ENCODE results near the gene KRT16. TPM values are rescaled to one million over a fixed set of nuclear protein-coding genes. Genes with fewer than 3 reads are reported as not detected.

The KRT16 gene
- polyA plus RNA-seq, 1 donor (not counting 4 experiments of a cell fraction or from before 2014, with no cell fraction given), result 1,851 TPM

- no peak within 1 kb of the TSS for H3K4me3 ChIP-seq (ENCODE audit: control insufficient read depth in 2 of 3, extremely low read depth in 1 of 3, insufficient read depth in 2 of 3, low read depth in 1 of 3, low read length in 3 of 3)
- H3K9ac ChIP-seq (ENCODE audit: control insufficient read depth, extremely low read depth, insufficient read depth, low read length), result no peak within 1 kb of the TSS
- no peaks in the 10 kb centered on the region for H3K27me3 ChIP-seq (ENCODE audit: control insufficient read depth, extremely low read depth, insufficient read depth, low read length)
- no peak within 1 kb of the TSS for H2AFZ ChIP-seq (ENCODE audit: control insufficient read depth, low read length)
- H3K4me1 ChIP-seq (ENCODE audit: control insufficient read depth, extremely low read depth, insufficient read depth, low read length), result peaks cover 10% of the 10 kb centered on the region
- no peaks in the 10 kb centered on the region for H3K9me3 ChIP-seq (ENCODE audit: control insufficient read depth, low read depth, low read length)
- no peak for TF ChIP-seq CTCF (optimal IDR thresholded peaks at IDR 0.05 in 1 of 3, IDR thresholded peaks at IDR 0.05 in 1 of 3, conservative IDR thresholded peaks at IDR 0.05 in 1 of 3; ENCODE audit: extremely low read depth in 1 of 3, insufficient read depth in 2 of 3, low read length in 3 of 3)
- H3K27ac ChIP-seq (ENCODE audit: control insufficient read depth, insufficient read depth, low read length), result no peak within 1 kb of the TSS
- peak within 1 kb of the TSS; percentile 6 for H3K4me2 ChIP-seq (ENCODE audit: control insufficient read depth, extremely low read depth, insufficient read depth, low read depth, low read length)
- dilution Hi-C loops (cut with MboI; ENCODE audit: extremely low pct_ligation_motif_present, low sequenced_read_pairs), result no loop called here
- no peak for FAIRE-seq
- no peaks in the 10 kb centered on the region for H3K9me1 ChIP-seq (ENCODE audit: control insufficient read depth, extremely low read depth, insufficient read depth, low read length)
- no peaks in the 10 kb centered on the region for H3K79me2 ChIP-seq (ENCODE audit: control insufficient read depth, insufficient read depth, low read length)
- no peaks in the 10 kb centered on the region for H4K20me1 ChIP-seq (ENCODE audit: control insufficient read depth, extremely low read depth, insufficient read depth, low read length)
- no peak for DNase-seq (ENCODE audit: low read depth, low spot score)
- H3K36me3 ChIP-seq (ENCODE audit: control insufficient read depth in 2 of 2, extremely low read depth in 1 of 2, insufficient read depth in 2 of 2, low read length in 2 of 2), result no peaks in the 10 kb centered on the region
Observed at GRCh38 chr17:41571561-41572434, 40.8 kb downstream of the KRT16 start, which contains the start of gene KRT9. Gene KRT9 (minus strand): TSS chr17:41572059. CDS start chr17:41571992, 67 bp downstream.

GRCh38 chr17:41567317-41567716 lies 45.2 kb downstream of the KRT16 start:
- Histone ChIP-seq H3K27me3 (ENCODE audit: control insufficient read depth, extremely low read depth, insufficient read depth, low read length) (no peaks in the 10 kb centered on the region), H3K79me2 (ENCODE audit: control insufficient read depth, insufficient read depth, low read length) (no peaks in the 10 kb centered on the region)
- FAIRE-seq, result no peak

More at GRCh38 chr17:41567317-41567716, 45.2 kb downstream of the KRT16 start:
- no peak overlapping the region for H3K4me2 ChIP-seq (ENCODE audit: control insufficient read depth, extremely low read depth, insufficient read depth, low read depth, low read length)
- H2AFZ ChIP-seq (ENCODE audit: control insufficient read depth, low read length), result no peak overlapping the region
- DNase-seq (ENCODE audit: low read depth, low spot score), result no peak
- peaks cover 4% of the 10 kb centered on the region for H3K4me1 ChIP-seq (ENCODE audit: control insufficient read depth, extremely low read depth, insufficient read depth, low read length)
- no peak for TF ChIP-seq CTCF (optimal IDR thresholded peaks at IDR 0.05 in 1 of 3, IDR thresholded peaks at IDR 0.05 in 1 of 3, conservative IDR thresholded peaks at IDR 0.05 in 1 of 3; ENCODE audit: extremely low read depth in 1 of 3, insufficient read depth in 2 of 3, low read length in 3 of 3)
- no peak for TF ChIP-seq EZH2 (IDR thresholded peaks at IDR 0.05; ENCODE audit: low read length)
- H3K9ac ChIP-seq (ENCODE audit: control insufficient read depth, extremely low read depth, insufficient read depth, low read length), result no peak overlapping the region
- H3K27ac ChIP-seq (ENCODE audit: control insufficient read depth, insufficient read depth, low read length), result no peak overlapping the region
- no peaks in the 10 kb centered on the region for H3K36me3 ChIP-seq (ENCODE audit: control insufficient read depth in 2 of 2, extremely low read depth in 1 of 2, insufficient read depth in 2 of 2, low read length in 2 of 2)
- H4K20me1 ChIP-seq (ENCODE audit: control insufficient read depth, extremely low read depth, insufficient read depth, low read length), result no peaks in the 10 kb centered on the region
- dilution Hi-C loops (cut with MboI; ENCODE audit: extremely low pct_ligation_motif_present, low sequenced_read_pairs), result no loop called here
- H3K4me3 ChIP-seq (ENCODE audit: control insufficient read depth in 2 of 3, extremely low read depth in 1 of 3, insufficient read depth in 2 of 3, low read depth in 1 of 3, low read length in 3 of 3), result no peak overlapping the region
- no peaks in the 10 kb centered on the region for H3K9me3 ChIP-seq (ENCODE audit: control insufficient read depth, low read depth, low read length)
- no peaks in the 10 kb centered on the region for H3K9me1 ChIP-seq (ENCODE audit: control insufficient read depth, extremely low read depth, insufficient read depth, low read length)
